NCI-H345 treated with DMSO at 0.1 percent for 48 hours (cell line): ENCODE measurements around the gene MSANTD1.

Source experiments
- DNase-seq: peaks from one replicate; lab custom pipeline; 2025; ENCODE audit not compliant: unreplicated experiment; lab: John Stamatoyannopoulos, UW

Gene MSANTD1

DNA sequence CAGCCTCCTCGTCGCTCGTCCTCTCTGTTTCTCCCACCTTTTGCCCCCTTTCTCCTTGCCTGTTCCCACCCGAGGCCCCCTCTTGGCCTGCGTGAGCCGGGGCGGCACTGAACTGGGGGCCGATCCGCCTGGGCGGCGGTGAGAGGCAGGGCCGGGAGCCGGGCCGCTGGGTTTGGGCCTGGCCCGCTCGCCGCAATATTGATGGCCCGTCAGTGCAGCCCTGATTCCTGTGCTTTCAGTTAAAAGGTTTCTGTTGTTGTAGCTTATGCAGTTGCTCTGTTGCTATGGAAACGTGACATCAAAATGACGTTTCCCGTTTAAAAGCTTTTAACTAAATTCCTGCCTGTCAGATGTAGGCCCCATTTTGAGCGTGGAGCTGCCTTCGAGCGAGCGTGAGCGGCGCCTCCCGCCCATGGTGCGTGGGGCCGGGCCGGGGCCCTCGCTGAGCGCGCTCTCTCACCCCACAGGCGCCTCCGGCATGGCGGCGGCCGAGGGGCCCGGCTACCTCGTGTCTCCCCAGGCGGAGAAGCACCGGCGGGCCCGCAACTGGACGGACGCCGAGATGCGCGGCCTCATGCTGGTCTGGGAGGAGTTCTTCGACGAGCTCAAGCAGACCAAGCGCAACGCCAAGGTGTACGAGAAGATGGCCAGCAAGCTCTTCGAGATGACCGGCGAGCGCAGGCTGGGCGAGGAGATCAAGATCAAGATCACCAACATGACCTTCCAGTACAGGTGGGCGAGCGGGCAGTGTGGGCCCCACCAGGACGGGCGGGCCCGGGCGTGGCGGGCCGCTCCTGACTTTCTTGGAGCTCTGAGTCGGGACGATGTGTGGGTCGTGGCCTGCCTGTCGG lies at the start of gene MSANTD1:
TSS of gene MSANTD1 (plus strand) at position 349 of the 851 bp plus-strand sequence. CDS start at position 413, 64 bp downstream.
- DNase-seq, result no peak

DNA sequence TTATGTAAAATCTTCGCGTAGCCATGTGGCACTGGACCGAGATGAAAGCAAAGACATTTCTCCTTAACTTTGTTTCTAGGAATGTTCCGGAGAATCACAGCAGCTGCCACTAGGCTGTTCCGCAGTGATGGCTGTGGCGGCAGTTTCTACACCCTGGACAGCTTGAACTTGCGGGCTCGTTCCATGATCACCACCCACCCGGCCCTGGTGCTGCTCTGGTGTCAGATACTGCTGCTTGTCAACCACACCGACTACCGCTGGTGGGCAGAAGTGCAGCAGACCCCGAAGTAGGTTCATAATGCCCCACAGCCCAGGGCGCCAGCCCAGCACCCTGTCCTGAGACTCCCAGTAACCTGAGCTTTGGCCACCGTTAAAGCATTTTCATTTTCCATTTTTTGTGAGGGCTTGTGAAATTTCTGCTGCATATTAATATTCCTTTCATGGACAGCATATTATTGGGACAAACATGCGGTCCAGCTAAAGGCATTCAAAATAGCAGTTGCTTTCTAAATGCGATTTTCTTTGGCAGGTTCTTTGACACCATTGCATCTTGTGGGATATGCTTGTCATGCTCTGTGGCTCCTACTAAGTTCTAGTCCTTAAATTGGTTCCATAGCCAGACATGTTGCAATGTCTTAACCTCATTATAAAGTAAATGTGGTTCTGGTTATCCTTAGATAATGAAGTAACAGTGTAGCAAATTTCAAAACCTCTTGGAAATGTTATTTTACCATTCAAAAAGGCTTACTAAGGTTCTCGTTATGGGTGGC lies 49.1 kb upstream of the MSANTD1 start:
- no peak for DNase-seq

DNA sequence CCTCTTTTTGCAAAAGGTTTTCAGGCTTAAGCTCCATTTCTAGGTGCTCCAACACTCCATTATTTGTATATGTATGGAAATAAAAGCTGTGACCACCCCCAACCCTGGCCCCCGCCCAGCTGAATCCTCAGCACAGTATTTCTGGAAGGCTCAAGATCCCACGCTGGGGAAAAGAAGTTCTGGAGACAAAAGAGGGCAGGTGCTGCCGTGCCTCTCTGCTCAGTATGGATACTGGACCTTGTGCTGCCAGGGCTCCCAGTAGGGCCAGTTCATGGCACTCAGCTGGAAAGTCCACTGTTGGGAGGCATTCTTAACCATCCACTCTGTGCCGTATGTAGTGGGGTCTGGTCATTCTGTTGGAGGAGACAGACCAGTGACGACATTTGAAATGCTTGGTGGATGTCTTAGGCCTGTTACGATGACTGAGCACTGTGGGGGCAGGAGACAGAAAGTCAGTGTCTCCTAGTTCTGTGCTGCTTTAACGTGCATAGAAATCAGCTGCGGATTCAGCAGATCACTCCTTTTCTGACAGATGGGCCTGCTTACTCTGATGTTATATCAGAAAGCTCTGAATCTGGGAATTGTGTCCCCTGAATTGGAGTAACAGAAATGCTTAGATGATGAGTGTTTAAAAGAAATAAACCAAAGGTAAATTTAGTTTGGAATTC lies 48.4 kb upstream of the MSANTD1 start:
- DNase-seq, result no peak

DNA sequence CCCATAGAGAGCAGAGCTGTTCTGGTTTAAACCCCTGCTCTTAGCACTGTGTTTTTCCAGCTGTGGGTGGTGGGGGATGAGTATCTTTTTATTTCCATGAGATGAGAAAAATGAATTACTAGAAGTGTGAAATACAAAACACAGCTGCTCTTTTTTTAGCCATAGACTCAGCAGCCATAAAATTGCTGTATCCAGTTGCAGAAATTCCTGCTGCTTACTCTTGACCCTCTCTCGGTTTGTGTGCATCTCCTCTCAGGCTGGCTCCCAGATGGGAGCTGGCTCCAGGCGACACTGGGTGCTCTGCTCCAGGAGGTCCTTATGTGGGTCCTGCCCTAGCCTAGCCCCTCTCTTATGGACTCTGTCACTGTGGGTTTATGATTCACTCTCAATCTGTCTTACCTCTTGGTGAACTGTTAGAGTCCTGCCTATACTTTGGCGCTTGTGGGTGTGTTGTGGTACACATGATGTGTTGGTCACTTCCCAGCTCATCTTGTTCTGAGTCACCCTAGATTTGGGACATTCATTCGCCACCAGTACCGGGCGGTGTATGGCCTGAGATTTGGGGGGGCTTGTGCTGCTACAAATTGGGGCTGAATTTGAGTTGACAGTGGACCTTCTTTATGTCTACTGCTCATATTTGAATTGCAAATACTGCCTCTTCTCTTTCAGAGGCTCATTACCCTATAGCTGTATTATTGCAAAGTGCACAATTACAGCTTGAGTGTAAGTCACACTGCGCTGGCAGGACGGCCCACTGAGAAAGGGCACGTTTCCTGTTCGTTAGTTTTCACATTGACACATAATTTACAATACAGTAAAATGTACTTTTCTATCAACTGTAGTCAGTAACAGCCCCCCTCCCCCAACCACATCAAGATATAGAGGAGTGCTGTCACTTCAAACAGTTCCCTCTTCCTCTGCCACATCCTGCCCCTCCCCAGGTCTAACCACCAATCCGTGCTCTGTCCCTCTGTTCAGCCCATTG lies 46.9 kb upstream of the MSANTD1 start:
- DNase-seq, result no peak

DNA sequence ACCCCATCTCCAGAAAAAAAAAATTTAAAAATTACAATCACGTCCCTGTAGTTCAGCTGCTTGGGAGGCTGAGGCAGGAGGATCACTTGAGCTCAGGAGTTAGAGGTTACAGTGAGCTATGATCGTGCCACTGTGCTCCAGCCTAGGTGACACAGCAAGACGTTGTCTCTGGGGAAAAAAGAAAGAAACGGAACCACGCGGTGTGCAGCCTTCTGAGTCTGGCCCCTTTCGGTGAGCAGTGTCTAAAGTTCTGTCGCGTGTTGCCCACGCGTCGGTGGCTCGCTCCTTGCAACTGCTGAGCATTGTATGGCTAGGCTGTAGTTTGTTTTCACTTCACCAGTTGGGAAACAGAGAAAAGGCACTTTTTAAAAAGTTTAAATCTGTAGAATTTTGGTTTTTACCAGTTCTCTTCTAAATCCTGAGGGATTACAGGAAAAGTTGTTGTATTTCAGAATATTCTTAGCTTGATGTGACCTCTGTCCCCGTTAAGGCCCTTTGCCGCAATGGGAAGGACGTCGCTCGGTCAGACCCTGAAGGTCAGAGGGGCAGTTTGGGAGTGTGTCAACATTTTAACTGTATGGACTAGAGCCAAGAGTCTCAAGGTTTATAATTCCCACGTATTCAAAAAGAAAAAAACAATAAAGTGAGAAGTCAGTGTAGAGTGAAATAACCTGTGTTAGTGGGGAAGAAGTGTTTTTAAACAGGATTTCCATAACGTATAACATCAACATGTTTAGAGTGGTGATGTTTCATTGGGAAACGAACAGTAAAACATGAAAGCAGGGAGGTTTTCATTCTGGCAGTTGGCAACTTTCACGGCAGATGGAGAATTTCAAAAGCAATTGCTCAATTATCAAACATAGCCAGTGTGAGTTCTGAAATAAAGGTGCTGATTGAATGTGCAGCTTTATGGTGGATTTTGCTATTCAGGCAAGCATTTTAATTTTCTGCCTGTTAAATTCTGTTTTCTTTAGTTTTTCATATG lies 45.8 kb upstream of the MSANTD1 start:
- no peak for DNase-seq

DNA sequence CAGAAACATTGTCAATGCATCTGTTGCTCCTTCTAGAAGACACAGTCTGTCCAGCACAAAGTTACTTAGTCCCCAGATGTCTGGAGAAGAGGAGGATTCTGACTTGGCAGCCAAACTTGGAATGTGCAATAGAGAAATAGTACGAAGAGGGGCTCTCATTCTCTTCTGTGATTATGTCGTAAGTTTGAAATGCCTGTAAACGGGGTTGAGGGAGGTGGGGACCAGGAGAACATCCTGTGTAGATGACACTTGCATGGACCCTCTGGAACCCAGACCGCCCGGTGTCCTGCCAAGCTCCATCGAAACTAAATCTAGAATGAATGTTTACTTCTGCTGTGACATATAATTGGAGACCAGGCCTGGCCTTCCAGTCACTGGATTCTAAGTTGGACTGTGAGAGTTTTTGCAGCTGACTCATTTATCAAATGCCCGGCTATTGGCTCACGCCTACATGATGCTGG lies 45.0 kb upstream of the MSANTD1 start:
- no peak for DNase-seq

DNA sequence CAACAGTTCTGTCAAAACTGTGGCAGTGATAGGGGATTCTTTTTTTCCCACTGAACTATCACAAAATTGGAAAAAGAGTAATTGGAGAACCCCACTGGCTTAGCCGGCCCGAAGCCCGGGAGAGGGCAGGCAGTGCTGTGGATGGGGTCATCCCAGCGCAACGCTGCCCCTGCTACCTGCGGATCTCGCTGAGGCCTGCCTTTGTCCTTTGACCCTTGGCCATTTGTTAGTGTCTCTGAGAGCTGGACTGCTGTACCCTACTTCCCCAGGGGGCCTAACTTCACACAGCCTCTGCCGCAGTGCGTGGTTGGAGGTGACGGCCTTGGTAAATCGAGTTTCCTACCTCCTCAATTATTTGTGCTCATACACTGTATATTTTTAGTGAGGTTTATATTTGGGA lies 43.0 kb upstream of the MSANTD1 start:
- DNase-seq, result no peak

DNA sequence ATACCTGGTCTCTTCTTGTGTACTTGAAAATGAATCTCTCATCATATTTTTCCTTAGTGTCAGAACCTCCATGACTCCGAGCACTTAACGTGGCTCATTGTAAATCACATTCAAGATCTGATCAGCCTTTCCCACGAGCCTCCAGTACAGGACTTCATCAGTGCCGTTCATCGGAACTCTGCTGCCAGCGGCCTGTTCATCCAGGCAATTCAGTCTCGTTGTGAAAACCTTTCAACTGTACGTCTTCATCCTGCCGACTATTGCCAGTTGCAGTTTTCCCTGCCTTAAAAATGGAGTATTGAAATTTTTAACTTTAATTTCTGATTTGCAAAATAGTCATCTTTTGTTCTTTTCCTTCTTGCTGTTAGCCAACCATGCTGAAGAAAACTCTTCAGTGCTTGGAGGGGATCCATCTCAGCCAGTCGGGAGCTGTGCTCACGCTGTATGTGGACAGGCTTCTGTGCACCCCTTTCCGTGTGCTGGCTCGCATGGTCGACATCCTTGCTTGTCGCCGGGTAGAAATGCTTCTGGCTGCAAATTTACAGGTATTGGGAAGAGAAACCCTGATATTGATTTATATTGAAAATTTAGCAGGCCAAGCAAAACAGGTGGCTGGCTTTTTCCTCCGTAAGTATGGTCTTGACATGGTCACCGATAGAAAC lies 42.4 kb upstream of the MSANTD1 start:
- no peak for DNase-seq

DNA sequence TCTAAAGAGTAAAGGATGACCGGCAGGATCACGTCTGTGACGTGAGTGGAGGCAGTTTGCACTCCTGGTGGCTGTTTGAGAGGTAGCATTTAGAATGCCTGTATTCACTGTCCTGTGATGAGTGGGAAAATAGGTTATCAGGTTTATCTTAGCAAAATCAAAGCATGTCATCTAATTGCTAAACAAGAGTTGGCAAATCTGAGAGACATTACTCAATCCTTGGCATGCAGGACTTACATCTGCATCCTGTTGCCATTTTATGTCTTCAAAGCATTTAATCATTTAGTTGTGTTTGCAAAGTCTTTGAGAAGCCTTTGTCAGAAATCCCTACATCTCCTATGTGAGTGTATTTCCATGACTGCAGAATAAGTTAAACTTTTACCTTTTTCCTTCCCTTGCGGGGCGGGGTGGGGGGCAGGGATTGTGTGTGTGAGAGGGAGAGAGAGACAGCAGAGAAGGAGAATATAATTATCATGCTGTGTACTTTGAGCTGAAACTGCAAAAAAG lies 41.4 kb upstream of the MSANTD1 start:
- no peak for DNase-seq

DNA sequence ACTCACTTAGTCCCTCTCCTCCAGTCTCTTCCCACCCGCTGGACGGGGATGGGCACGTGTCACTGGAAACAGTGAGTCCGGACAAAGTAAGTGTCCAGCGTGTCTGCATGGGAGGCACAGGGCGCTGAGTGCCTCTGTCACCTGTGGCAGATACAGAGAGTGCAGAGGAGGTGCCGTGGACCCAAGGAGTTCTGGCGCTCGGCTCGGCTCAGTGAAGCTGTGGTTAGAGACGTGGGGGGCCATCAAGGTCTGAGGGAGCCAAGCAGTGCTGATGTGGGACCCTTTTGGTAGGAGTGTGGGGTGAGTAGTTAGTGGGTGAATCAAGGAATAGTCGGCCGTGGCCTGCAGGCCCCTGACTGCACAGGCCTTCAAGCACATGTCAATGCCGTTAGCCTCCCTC lies 40.1 kb upstream of the MSANTD1 start:
- no peak for DNase-seq

DNA sequence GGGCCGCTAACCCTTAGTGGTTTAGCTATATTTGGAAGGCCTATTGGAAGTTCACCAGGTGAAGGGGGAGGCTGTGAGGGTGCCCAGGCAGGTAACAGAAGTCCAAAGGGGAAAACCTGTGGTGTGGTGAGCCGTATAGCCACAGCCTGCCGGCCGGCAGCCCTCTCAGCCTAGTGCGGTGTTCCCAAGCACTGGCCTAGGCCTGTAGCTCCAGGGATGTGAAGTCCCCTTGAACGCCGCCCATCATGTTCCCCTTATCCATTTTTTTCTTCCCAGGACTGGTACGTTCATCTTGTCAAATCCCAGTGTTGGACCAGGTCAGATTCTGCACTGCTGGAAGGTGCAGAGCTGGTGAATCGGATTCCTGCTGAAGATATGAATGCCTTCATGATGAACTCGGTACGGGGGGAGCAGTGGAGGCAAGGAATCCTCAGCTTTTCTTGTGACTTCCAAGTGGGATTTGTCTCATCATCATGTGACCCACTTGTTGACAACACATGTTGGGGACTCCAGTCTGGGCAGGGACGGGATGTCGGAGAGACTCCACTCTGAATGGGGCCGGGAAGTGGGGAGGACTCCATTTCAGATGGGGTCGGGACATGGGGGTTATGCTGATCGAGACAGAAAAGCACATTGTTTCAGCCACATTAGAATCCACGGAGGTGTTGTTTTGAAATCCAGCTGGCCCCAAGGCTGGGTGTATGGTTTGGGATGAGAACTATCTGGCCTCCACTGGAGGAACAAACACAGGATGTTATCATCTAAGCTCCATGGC lies 39.2 kb upstream of the MSANTD1 start:
- DNase-seq, result no peak

DNA sequence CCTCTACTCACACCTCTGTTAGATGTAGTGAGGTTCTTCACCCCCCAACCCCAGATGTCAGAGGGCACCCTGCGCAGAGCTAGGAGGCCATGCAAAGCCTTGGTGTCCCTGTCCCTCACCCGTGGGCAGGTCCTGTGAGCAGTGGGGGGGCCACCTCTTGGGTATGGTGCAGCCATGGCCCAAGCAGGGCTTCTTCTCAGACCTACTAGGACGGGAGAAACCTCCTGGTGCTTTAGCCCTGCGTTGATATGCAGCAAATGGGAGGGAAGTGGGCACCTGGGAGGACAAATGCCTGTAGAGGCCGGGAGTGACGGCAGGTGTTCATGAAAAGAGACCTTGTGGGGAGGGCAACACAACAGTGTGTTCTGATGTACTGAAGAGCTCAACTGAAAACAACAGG lies 38.5 kb upstream of the MSANTD1 start:
- no peak for DNase-seq

DNA sequence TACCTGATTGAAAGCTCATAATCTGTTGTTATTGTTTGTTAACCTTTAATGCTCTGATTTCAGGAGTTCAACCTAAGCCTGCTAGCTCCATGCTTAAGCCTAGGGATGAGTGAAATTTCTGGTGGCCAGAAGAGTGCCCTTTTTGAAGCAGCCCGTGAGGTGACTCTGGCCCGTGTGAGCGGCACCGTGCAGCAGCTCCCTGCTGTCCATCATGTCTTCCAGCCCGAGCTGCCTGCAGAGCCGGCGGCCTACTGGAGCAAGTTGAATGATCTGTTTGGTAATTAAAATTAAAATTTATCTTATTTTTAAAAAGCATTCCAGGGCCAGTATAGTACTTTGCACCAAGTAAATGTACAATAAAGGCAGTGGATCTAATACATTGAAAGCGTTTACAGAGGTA lies 37.1 kb upstream of the MSANTD1 start:
- no peak for DNase-seq

DNA sequence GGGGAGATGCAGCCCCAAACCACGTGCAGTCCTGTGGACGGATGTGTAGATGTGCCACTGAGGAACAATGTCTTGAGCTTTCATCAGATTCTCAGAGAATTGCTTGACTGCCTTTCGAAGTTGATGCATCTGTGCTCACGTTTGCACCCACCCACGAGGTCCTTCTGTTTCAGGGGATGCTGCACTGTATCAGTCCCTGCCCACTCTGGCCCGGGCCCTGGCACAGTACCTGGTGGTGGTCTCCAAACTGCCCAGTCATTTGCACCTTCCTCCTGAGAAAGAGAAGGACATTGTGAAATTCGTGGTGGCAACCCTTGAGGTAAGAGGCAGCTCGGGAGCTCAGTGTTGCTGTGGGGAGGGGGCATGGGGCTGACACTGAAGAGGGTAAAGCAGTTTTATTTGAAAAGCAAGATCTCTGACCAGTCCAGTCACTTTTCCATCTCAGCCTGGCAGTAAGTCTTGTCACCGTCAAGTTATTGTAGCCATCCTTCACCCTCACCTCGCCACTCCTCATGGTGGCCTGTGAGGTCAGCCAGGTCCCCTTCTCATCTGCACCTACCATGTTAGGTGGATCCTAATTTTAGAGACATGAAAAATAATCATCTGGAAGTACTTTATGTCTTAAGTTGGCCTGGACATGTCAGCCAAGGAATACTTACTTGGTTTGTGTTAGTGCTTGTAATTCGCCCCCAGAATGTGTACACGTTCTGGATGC lies 36.4 kb upstream of the MSANTD1 start:
- DNase-seq, result no peak

DNA sequence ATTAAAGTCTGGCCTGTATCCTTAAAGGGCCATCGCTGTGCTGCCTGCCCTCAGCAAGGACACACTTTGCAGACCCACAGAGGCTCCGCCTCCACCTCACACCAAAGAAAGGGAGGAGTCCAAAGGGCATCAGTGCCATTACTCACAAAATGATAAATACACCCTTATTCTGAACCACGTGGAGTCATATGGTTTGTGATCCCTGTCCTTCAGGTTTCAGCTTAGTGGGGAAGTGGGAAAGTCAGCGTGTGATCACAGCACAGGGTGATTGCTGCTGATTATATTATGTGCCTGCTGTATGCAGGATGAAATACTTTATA lies 35.9 kb upstream of the MSANTD1 start:
- no peak for DNase-seq

DNA sequence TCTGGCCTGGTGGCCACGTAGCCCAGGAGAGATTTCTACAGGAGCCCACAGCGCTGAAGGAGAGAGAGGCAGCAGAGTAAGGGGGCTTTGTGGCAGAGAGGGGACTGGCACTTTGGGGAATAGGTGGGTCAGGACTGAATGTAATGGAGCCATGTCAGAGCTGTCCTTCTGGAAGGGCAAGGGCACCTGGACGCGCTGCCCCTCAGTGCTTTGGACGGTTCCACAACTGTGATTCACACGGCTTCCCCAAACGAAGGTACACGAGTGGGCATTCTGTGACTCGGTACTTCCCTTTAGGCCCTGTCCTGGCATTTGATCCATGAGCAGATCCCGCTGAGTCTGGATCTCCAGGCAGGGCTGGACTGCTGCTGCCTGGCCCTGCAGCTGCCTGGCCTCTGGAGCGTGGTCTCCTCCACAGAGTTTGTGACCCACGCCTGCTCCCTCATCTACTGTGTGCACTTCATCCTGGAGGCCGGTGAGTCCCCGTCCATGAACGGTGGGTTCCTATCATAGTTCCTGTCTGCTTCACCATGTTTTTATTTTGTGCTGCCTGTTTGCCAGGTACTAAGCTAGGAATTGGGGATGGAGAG lies 35.2 kb upstream of the MSANTD1 start:
- DNase-seq, result no peak

DNA sequence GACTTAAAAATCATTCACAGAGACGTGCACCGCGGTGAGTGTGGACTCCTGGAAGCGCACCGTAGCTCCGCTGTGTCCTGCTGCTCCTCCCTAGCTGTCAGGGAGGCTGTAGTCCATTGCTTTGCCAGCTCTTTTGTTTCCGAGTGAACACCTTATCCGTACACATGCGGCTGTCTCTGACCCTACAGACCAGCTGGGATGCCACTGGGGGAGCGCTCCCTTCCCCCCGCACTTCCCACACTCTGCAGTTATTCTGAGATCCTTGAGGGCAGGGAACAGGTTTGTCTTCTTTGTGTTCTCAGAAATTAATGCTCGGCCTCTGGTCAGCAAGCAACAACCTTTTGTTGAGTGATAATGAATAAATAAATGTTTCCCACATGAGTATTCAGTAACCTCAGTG lies 33.7 kb upstream of the MSANTD1 start:
- DNase-seq, result no peak
